Measurements from ENCODE around the gene AMMECR1L.
"Not testable (repeated sequence)": the region's sequence is repeated elsewhere in the genome, so short reads cannot be mapped to it uniquely, and the experiment has no call there.

The AMMECR1L gene

GRCh38 chr2:127885780-127886592 lies at the start of gene AMMECR1L:
Gene AMMECR1L, minus strand, starts transcription at chr2:127885956. Its CDS starts 11,722 bp downstream, at chr2:127874234.
- DNase-seq: peak; percentile 85

GRCh38 chr2:127935337-127935736 lies 49.6 kb upstream of the AMMECR1L start:
- no peak for DNase-seq

GRCh38 chr2:127932199-127932876 lies 46.6 kb upstream of the AMMECR1L start:
- no peak for DNase-seq

GRCh38 chr2:127929449-127929848 lies 43.7 kb upstream of the AMMECR1L start:
- no peak for DNase-seq

GRCh38 chr2:127927384-127927783 lies 41.6 kb upstream of the AMMECR1L start:
- no peak for DNase-seq

GRCh38 chr2:127917916-127918315 lies 32.2 kb upstream of the AMMECR1L start:
- no peak for DNase-seq

- no peak for DNase-seq
Observed at GRCh38 chr2:127913808-127914457, 28.2 kb upstream of the AMMECR1L start.

GRCh38 chr2:127911737-127912136 lies 26.0 kb upstream of the AMMECR1L start:
- DNase-seq: no peak

- DNase-seq: no peak
Observed at GRCh38 chr2:127910415-127910814, 24.7 kb upstream of the AMMECR1L start.

- no peak for DNase-seq
Observed at GRCh38 chr2:127909019-127909418, 23.3 kb upstream of the AMMECR1L start.

GRCh38 chr2:127907733-127908400 lies 22.1 kb upstream of the AMMECR1L start:
- not testable (repeated sequence) for DNase-seq

GRCh38 chr2:127906206-127906926 lies 20.6 kb upstream of the AMMECR1L start:
- DNase-seq: no peak

GRCh38 chr2:127901339-127902056 lies 15.7 kb upstream of the AMMECR1L start:
- peak; percentile 28 for DNase-seq

GRCh38 chr2:127897531-127898211 lies 11.9 kb upstream of the AMMECR1L start:
- DNase-seq: no peak

- no peak for DNase-seq
Observed at GRCh38 chr2:127893494-127893893, 7.7 kb upstream of the AMMECR1L start.

GRCh38 chr2:127893033-127893432 lies 7.3 kb upstream of the AMMECR1L start:
- DNase-seq: no peak

- DNase-seq: no peak
Observed at GRCh38 chr2:127891811-127892210, 6.1 kb upstream of the AMMECR1L start.

- not testable (repeated sequence) for DNase-seq
Observed at GRCh38 chr2:127890756-127891155, 5.0 kb upstream of the AMMECR1L start.

- no peak for DNase-seq
Observed at GRCh38 chr2:127888772-127889171, 3.0 kb upstream of the AMMECR1L start.

- DNase-seq: no peak
Observed at GRCh38 chr2:127887776-127888130, 2.0 kb upstream of the AMMECR1L start.

All from right hindlimb (tissue), 1 donor.